ENCODE measurements around the gene VWCE. TPM values are rescaled to one million over a fixed set of nuclear protein-coding genes. Genes with fewer than 3 reads are reported as not detected.

VWCE gene
- total and polyA plus RNA-seq, 9 of the 15 experiments (the other 6 are each of a cell fraction or from before 2014, with no cell fraction given): 0.06 to 1.6 (median 0.63) TPM; not detected in 1

GRCh38 chr11:61254403-61255025, 40.6 kb downstream of the VWCE start (continued):
- TF ChIP-seq, protein P1, sequence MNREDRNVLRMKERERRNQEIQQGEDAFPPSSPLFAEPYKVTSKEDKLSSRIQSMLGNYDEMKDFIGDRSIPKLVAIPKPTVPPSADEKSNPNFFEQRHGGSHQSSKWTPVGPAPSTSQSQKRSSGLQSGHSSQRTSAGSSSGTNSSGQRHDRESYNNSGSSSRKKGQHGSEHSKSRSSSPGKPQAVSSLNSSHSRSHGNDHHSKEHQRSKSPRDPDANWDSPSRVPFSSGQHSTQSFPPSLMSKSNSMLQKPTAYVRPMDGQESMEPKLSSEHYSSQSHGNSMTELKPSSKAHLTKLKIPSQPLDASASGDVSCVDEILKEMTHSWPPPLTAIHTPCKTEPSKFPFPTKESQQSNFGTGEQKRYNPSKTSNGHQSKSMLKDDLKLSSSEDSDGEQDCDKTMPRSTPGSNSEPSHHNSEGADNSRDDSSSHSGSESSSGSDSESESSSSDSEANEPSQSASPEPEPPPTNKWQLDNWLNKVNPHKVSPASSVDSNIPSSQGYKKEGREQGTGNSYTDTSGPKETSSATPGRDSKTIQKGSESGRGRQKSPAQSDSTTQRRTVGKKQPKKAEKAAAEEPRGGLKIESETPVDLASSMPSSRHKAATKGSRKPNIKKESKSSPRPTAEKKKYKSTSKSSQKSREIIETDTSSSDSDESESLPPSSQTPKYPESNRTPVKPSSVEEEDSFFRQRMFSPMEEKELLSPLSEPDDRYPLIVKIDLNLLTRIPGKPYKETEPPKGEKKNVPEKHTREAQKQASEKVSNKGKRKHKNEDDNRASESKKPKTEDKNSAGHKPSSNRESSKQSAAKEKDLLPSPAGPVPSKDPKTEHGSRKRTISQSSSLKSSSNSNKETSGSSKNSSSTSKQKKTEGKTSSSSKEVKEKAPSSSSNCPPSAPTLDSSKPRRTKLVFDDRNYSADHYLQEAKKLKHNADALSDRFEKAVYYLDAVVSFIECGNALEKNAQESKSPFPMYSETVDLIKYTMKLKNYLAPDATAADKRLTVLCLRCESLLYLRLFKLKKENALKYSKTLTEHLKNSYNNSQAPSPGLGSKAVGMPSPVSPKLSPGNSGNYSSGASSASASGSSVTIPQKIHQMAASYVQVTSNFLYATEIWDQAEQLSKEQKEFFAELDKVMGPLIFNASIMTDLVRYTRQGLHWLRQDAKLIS (CRISPR knock-in tag; IDR thresholded peaks at IDR 0.05): no peak
- TF ChIP-seq EP300 (IDR thresholded peaks at IDR 0.05; ENCODE audit: low read length) (no peak), RB1 (IDR thresholded peaks at IDR 0.05; ENCODE audit: low read depth) (peak; percentile 76; the same call in 1 of the 2 replicates), STAT6 (CRISPR knock-in tag; IDR thresholded peaks at IDR 0.05) (0 out of 2 replicates have a peak, but pooled peaks have one; percentile 36), TAF1 (IDR thresholded peaks at IDR 0.05; ENCODE audit: control insufficient read depth, extremely low read depth, insufficient read depth, low read length, severe bottlenecking) (no peak), TOE1 (IDR thresholded peaks at IDR 0.05; ENCODE audit: borderline replicate concordance) (no peak), TOE1 (CRISPR knock-in tag; IDR thresholded peaks at IDR 0.05; ENCODE audit: borderline replicate concordance, low read depth) (no peak), NFXL1 (CRISPR knock-in tag; IDR thresholded peaks at IDR 0.05) (no peak), RBFOX2 (IDR thresholded peaks at IDR 0.05; ENCODE audit: low read depth, low read length) (no peak), RBM22 (IDR thresholded peaks at IDR 0.05; ENCODE audit: low read depth, low read length, poor library complexity, severe bottlenecking) (no peak), ZFPM2 (CRISPR knock-in tag; IDR thresholded peaks at IDR 0.05) (no peak), SMAD3 (CRISPR knock-in tag; conservative IDR thresholded peaks at IDR 0.05) (no peak), ZNF165 (CRISPR knock-in tag; IDR thresholded peaks at IDR 0.05; ENCODE audit: borderline replicate concordance) (no peak)
- TF ChIP-seq, protein P2, sequence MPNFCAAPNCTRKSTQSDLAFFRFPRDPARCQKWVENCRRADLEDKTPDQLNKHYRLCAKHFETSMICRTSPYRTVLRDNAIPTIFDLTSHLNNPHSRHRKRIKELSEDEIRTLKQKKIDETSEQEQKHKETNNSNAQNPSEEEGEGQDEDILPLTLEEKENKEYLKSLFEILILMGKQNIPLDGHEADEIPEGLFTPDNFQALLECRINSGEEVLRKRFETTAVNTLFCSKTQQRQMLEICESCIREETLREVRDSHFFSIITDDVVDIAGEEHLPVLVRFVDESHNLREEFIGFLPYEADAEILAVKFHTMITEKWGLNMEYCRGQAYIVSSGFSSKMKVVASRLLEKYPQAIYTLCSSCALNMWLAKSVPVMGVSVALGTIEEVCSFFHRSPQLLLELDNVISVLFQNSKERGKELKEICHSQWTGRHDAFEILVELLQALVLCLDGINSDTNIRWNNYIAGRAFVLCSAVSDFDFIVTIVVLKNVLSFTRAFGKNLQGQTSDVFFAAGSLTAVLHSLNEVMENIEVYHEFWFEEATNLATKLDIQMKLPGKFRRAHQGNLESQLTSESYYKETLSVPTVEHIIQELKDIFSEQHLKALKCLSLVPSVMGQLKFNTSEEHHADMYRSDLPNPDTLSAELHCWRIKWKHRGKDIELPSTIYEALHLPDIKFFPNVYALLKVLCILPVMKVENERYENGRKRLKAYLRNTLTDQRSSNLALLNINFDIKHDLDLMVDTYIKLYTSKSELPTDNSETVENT (CRISPR knock-in tag; IDR thresholded peaks at IDR 0.05): 0 out of 2 replicates have a peak, but pooled peaks have one; percentile 16
